GM21528 (cell line): ENCODE data around the gene AJM1.

Source experiments
- ATAC-seq: cut with Tn5 transposase; IDR thresholded peaks from one replicate; pipeline ENCODE4 v1.9.1; 2021; ENCODE audit warnings: mild to moderate bottlenecking, moderate library complexity; ENCODE audit not compliant: unreplicated experiment, low FRiP score

AJM1 gene

GRCh38 chr9:136853596-136854112 is 11.4 kb downstream of the AJM1 start:
- ATAC-seq = no peak

GRCh38 chr9:136854113-136854841 is 12.0 kb downstream of the AJM1 start:
- ATAC-seq = no peak

- no peak for ATAC-seq
Observed at GRCh38 chr9:136854842-136855460, 12.7 kb downstream of the AJM1 start.

- no peak for ATAC-seq
Observed at GRCh38 chr9:136855461-136856078, 13.3 kb downstream of the AJM1 start.

- ATAC-seq = no peak
Observed at GRCh38 chr9:136856079-136856476, 13.8 kb downstream of the AJM1 start.

- no peak for ATAC-seq
Observed at GRCh38 chr9:136856541-136857141, 14.4 kb downstream of the AJM1 start.

GRCh38 chr9:136857166-136857565 is 14.9 kb downstream of the AJM1 start:
- ATAC-seq = no peak

GRCh38 chr9:136857581-136858412 is 15.5 kb downstream of the AJM1 start:
- no peak for ATAC-seq

- ATAC-seq = no peak
Observed at GRCh38 chr9:136858452-136858843, 16.2 kb downstream of the AJM1 start.

GRCh38 chr9:136858844-136859757 is 16.8 kb downstream of the AJM1 start:
- no peak for ATAC-seq

GRCh38 chr9:136860529-136860928 is 18.3 kb downstream of the AJM1 start:
- ATAC-seq = no peak

GRCh38 chr9:136860933-136861873 is 18.9 kb downstream of the AJM1 start:
- no peak for ATAC-seq

GRCh38 chr9:136861874-136862457 is 19.7 kb downstream of the AJM1 start:
- ATAC-seq = no peak

- no peak for ATAC-seq
Observed at GRCh38 chr9:136862849-136863622, 20.8 kb downstream of the AJM1 start.

- ATAC-seq = no peak
Observed at GRCh38 chr9:136863623-136864273, 21.5 kb downstream of the AJM1 start.

GRCh38 chr9:136865041-136865767 is 22.9 kb downstream of the AJM1 start:
- no peak for ATAC-seq
